Choroid plexus epithelial cell (primary cell): ENCODE results near the gene PARD6G.

Experiments
- DNase-seq: peaks from one replicate; pipeline ENCODE4 v3.0.0-alpha.2; 2010; ENCODE audit warnings: low read depth
- H3K4me3 ChIP-seq: 2 replicates; pipeline ENCODE4 v1.5.1; 2011; ENCODE audit warnings: low read depth, mild to moderate bottlenecking, control low read depth, low read length, moderate library complexity
- TF ChIP-seq, protein P1 (sequence below): conservative IDR thresholded peaks from 2 replicates; pipeline ENCODE4 v1.5.1; 2011; ENCODE audit warnings: low read depth, mild to moderate bottlenecking, control low read depth, inconsistent platforms, low read length, moderate library complexity

PARD6G gene

DNA sequence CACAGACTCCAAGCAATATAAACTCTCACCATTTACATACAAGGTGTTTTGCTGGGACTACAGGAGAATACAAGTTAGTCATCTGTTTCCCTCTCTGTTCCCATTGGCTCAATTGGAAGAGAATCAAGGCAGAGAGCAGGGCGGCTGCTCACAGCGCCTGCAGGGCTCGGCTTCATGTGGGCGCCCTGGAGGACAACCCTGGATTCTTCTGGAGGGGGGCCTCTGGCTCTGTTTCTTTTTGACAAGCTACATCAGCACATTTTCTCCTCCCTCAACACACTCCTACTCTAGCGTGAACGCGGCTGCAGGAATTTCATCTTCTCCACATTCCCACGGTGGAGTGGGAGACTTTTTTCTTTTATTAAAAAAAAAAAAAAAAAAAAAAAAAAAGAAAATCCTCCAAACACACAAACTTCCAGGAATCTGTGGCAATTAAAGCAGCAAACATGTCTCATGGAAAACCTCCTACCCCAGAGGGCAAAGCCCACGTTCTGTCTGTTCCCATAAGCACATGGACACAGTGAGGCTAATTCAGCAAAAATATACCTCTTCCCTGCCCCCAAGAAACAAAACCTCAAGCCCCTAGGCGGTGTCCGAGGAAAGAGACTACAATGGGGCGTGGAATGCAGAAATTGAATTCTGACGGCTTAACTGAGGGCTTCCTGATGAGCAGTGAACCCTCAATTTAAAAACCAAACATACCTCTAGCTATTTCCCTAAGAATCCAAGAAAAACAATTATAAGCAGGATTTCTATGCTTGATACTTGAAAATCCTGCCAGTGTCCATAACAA lies 50.6 kb downstream of the PARD6G start:
- TF ChIP-seq, protein P1, sequence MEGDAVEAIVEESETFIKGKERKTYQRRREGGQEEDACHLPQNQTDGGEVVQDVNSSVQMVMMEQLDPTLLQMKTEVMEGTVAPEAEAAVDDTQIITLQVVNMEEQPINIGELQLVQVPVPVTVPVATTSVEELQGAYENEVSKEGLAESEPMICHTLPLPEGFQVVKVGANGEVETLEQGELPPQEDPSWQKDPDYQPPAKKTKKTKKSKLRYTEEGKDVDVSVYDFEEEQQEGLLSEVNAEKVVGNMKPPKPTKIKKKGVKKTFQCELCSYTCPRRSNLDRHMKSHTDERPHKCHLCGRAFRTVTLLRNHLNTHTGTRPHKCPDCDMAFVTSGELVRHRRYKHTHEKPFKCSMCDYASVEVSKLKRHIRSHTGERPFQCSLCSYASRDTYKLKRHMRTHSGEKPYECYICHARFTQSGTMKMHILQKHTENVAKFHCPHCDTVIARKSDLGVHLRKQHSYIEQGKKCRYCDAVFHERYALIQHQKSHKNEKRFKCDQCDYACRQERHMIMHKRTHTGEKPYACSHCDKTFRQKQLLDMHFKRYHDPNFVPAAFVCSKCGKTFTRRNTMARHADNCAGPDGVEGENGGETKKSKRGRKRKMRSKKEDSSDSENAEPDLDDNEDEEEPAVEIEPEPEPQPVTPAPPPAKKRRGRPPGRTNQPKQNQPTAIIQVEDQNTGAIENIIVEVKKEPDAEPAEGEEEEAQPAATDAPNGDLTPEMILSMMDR, result peak; percentile 4
- DNase-seq, result peak; percentile 85
- no peak overlapping the region for H3K4me3 ChIP-seq

DNA sequence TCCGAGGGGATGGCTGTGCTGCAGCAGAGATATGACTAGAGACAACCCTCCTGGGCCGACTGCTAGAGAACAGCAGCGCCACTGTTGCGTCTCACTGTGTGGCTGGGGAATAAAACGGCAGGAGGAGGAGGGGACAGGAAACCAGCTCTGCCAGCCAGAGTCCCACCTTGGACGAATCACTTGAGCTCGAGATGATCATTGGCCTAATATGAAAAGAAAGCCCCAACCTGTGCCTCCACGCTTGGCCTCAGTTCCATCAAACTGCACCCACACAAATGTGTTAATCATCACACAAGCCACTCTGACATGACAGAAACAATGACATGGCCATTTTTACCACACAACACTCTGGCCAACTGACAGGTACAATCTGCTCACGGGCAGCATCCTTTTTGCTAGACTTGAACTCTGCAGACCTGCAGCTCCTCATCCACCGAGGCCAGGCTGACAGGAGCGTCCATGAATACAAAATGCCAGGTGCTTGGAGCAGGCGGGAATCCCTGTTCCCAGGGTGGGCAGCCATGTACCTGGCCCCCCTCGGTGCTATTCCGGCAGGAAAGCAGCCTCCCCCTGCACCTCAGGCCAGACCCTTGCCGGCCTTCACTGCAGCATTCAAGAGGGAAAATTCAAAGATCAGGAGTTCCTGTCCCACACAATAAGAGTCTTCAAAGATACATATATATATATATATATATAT lies 52.3 kb downstream of the PARD6G start:
- DNase-seq, result no peak
- TF ChIP-seq, protein P1, result no peak
- H3K4me3 ChIP-seq, result no peak overlapping the region

DNA sequence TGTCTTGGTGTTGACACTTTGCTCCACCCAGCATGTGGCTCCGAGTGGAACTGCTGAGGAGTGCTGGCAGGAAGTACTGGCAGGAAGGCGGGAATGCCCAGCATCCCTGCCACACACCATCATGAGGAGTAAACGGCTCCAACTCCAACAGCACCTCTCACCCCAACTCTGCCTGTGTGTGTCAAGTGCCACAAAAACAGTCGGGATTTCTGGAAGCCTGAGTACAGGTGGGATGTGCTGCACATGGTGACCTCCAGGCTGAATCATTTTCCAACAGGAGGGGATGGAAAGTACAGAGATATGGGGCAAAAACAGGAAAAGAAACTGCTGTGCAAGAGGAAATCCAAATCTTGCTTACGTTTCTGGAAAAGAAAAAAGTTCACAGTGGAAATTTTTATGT lies 53.6 kb downstream of the PARD6G start:
- H3K4me3 ChIP-seq, result no peak overlapping the region
- DNase-seq, result no peak
- TF ChIP-seq, protein P1, result no peak

DNA sequence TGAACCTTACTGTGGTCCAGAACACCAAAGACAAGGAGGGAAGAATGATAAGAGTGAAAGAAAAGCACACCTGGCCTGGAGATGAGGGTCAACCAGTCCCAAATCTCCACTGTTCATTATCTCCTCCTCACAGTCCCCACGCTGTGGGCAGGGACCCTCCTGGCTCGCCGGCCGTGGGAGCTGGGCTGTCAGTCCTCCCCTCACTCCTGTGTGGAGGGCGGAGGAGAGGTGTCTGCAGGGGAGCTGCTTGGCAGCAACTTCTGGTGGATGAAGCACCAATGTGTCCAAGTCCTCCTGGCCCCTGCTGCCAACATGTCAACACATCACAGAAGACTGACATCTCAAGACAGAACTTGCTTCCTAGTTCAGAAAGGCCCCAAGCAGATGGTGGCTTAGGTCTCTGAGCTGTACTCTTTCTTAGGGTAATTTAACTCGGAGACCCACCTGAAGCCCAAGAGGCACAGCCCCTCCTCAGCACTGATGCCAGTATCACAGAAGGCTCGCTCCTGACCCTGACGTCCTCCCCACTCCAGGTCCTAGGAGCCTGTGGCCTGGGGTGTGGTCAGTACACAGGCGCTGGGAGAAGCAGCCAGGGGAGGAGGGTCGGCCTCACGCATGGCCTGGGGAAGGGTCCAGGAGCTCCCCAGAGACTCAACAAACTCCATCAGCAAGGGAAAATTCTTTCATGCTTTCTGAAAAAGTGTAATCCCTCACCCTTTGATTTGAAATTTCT lies 54.5 kb downstream of the PARD6G start:
- no peak overlapping the region for H3K4me3 ChIP-seq
- no peak for DNase-seq
- TF ChIP-seq, protein P1, result no peak

DNA sequence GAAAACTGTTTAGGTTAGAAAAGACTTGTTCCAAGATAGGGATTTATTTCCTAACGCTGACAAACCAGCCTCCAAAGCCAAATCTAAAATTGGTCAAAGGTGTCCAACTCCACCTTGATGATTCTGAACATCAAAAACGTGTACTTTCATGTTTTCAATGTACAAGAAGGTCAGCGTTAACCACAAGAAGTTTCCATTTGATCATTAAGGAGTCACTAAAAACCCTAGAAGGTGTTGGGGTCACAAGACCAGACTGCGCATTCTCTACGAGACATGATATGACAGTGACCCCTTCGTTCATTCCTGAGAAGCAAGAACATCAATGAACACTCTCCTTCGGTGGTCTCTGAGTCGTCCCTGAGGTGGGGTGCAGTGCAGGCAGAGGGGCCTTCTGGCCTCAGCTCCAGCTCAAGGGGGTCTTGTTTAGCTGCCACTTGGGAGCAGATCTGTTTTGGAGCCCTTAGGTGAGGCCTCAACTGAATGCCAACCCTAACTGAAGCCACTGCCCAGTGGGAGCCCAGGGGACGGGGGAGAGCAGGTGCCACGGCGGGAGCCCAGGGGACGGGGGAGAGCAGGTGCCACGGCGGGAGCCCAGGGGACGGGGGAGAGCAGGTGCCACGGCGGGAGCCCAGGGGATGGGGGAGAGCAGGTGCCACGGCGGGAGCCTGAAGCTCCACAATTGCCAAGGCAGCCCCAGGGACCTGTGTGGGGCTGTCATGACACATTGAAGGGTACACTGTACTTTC lies 55.2 kb downstream of the PARD6G start:
- DNase-seq, result no peak
- TF ChIP-seq, protein P1, result no peak

DNA sequence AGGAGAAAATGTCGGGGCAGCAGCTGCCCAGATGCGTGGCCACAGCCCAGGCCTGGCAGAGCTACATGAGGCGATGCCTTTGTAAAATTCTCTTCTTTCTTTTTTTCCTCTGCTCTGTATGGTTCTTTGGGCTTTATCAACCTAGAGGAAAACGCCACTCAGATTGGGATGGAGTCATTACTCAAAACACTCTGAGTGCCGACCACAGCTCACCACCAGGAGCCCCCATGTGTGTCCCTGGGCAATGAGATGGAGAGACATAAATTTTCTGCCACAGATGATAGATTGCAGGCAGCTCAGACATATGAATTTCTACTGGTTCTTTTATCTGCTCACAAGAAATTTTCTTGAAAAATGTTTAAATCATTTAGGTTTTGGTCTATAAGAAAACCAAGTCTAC lies 56.0 kb downstream of the PARD6G start:
- TF ChIP-seq, protein P1, result no peak
- no peak overlapping the region for H3K4me3 ChIP-seq
- no peak for DNase-seq

More for the DNA sequence above, 55.2 kb downstream of the PARD6G start:
- H3K4me3 ChIP-seq, result no peak overlapping the region
